Medulla oblongata (tissue), 1 donor: ENCODE data around the gene PXMP2.

Experiments used
- DNase-seq: peaks from one replicate; pipeline ENCODE4 v3.0.0-alpha.2; 2015; ENCODE audit errors: extremely low spot score

The PXMP2 gene

GRCh38 chr12:132723015-132723763, 35.8 kb downstream of the PXMP2 start:
- DNase-seq, result no peak

- no peak for DNase-seq
These were observed 36.4 kb downstream of the PXMP2 start for GRCh38 chr12:132723764-132724140.

DNA sequence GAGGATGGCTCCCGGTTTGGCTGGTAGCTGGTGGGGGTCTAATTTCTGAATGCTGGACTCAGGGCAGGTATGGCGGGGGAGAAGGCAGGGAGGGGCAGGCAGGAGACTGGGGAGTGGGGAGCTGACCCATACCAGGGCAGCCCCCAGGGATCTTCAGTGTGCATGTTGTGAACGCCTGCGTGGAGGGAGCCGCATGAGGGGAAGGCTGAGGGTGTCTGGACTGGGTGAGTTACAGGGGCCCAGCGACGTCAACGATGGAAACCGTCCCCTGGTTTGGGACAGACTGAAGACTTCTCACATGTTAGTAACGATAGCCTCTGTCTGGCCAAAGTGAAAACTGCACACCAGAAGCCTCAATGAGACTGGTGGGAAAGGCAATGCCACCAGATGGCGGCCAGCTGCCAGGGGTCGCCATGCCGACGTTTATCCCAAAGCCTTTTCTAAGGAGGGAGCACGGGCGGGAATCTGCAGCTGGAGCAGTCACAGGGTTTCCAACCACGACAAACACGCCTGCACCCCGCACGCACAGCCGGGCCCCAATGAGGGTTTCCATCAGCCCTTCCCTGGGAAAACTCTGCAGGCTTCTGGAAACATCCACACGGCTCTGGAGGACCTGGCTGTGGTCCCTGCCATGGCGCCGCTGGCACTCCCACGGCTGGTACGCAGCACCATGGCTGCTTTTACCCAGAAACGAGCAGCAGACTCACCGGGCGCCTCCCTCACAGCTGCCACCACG, 37.3 kb downstream of the PXMP2 start:
- no peak for DNase-seq

- DNase-seq, result no peak
These were observed 39.0 kb downstream of the PXMP2 start for GRCh38 chr12:132726386-132726785.

- DNase-seq, result no peak
These were observed 39.9 kb downstream of the PXMP2 start for GRCh38 chr12:132727091-132727794.

GRCh38 chr12:132728502-132728901, 41.1 kb downstream of the PXMP2 start:
- DNase-seq, result no peak

GRCh38 chr12:132729541-132730320, 42.3 kb downstream of the PXMP2 start:
- no peak for DNase-seq

DNA sequence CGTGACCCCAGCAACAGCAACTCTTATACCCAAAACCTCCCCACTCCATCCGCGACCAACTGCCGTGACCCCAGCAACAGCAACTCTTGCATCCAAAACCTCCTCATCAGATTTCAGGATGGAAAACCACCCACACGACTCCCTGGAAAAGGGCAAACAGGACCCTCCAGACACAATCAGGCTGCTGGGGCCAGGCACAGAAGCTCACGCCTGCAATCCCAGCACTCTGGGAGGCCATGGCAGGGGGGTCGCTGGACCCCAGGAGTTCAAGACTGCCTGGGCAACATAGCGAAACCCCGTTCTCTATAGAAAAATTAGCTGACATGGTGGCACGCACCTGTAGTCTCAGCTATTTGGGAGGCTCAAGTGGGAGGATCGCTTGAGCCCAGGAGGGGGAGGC, 43.0 kb downstream of the PXMP2 start:
- no peak for DNase-seq

DNA sequence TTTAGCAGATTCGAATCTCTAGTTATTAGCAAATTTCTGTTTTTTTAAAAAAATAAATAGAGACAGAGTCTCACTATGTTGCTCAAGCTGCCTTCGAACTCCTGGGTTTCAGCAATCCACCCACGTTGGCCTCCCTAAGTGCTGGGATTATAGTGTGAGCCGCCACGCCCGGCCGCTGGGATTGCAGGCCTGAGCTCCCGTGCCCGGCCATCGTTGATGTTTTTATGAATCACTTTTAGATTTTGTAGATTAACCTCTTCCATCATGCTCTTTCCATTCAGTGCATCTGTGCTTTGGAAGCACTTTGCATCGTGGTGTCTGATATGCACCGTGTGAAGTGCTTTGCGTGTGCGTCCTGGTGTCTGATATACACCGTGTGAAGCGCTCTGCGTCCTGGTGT, 44.2 kb downstream of the PXMP2 start:
- DNase-seq, result no peak

GRCh38 chr12:132734206-132734605, 46.8 kb downstream of the PXMP2 start:
- DNase-seq, result no peak

- DNase-seq, result no peak
These were observed 48.1 kb downstream of the PXMP2 start for GRCh38 chr12:132735496-132735895.

DNA sequence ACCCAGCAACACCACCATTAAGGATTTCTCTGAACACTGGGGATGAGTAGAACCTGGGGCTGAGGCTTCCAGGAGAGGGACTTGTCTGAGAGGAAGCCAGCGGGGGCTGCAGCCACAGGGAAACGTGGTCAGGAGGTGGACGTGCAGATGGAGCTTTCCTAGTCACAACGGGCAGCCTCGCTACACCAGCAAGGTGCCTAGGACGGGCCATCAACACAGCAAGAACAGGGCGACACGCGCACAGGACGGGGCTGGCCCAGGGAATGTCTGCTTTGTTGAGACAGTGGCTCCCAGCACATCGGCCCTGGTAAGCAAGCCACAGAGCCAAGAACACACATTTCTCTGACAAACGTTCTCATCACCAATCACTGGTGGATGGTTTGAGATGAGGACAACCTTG, 49.0 kb downstream of the PXMP2 start:
- DNase-seq, result no peak

DNA sequence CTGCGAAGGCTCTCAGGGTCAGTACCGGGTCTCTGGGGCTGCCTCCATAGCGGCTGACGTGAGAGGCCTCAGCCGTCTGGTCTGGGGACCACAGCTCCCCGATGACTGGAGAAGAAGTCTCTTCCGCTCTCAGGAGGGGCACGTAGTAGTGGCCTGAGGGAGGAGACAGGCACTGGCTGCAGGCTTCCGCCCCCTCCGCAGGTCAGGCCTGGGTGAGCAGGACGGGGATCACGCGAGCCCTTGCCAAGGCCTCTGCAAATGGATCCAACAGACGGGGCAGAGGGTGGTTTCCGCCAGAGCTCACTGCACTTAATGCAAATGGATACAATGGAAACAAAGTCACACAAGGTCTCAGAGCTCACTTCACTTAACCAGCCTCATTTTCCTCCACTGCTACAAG, 49.5 kb downstream of the PXMP2 start:
- no peak for DNase-seq

GRCh38 chr12:132739600-132740312, 52.4 kb downstream of the PXMP2 start:
- DNase-seq, result no peak

- DNase-seq, result no peak
These were observed 52.9 kb downstream of the PXMP2 start for GRCh38 chr12:132740313-132740646.

DNA sequence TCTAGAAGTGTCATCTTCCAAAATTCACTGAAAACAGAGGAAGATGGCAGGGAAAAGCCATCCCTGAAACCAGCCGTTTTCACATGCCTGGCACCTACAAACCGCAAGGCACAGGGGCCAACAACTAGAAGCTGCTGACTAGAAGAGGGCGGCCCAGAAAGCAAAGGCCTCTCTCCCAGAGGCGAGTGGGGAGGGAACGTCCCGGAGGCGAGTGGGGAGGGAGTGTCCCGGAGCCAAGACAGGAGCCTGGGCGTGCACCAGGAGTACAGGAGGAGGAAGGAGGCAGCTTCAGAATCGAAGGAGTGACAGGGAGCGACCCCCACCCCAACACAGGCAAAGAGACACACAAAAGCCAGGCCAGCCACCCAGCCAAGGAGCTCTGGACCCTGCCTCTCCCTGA, 53.3 kb downstream of the PXMP2 start:
- DNase-seq, result no peak

GRCh38 chr12:132741620-132742019, 54.2 kb downstream of the PXMP2 start:
- DNase-seq, result no peak

DNA sequence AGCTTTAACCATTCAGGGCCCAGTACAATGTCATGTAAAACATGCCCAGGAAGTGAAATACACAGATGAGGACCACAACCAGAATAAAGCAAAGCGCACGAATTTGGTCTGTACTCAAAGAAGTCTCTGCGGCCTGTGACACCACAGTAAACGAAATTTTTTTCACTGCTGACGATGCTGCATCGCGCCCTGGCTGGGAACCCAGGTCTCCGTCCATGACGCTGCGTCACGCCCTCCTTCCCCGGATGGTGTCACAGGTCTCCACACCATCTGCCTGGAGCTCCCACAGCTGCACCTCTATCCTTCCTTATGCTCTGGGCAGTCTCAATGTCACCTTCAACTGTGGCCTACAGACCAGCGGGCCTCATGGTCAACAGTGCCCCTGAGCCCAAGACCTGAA, 56.4 kb downstream of the PXMP2 start:
- no peak for DNase-seq

GRCh38 chr12:132746613-132747012, 59.2 kb downstream of the PXMP2 start:
- no peak for DNase-seq

DNA sequence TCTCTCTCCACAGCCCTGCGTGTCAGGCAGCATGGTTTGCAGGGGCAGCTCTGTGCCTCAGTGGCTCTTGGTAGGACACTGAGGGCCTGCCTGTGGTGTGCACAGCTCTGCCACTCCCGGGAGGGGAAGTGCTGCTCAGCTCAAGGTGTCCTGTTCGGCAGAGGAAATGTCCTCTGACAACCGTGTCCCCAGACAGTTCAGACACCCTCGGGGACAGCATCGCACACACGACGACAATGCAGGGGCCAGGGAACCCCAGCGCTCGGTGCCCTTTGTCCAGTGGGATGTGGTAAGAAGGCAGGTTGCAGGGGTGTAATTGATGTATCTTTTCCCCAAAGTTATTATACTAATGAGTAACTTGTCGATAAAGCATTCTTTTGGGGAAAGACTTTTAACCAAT, 60.0 kb downstream of the PXMP2 start:
- no peak for DNase-seq

- DNase-seq, result no peak
These were observed 60.5 kb downstream of the PXMP2 start for GRCh38 chr12:132747896-132748295.

DNA sequence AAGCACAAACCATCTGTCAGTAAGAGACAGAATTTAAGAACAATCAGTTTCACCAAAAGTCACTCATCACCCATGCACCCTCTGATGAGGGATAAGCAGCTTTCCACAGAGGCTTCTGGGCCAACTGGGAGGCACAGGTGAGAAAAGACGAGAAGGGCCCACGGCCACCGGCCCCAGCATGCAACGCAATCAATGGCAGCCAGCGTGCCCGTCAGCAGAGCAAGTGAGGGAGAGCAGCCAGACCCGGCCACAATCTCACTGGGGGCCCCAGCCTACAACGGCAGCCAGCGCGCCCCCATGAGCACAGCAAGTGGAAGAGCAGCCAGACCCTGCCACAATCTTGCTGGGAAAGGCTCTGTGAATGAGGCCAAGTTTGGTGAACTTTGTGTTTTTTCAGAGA, 60.9 kb downstream of the PXMP2 start:
- no peak for DNase-seq
